Dermis blood vessel endothelial cell (primary cell): ENCODE results near the gene SLC23A2. TPM values are rescaled to one million over a fixed set of nuclear protein-coding genes. Genes with fewer than 3 reads are reported as not detected.
"Not testable (repeated sequence)": the region's sequence is repeated elsewhere in the genome, so short reads cannot be mapped to it uniquely, and the experiment has no call there.

Experiments
- DNase-seq: peaks from one replicate; pipeline ENCODE4 v3.0.0; 2010
- total RNA-seq: library from RNA; depleted of rRNA; stranded (reverse); fragments of >200 nt; gene quantifications from 2 replicates; pipeline ENCODE4 v1.2.3, GENCODE V29; 2014

The SLC23A2 gene
- total RNA-seq, 1 donor from 2014 or later: 18.2 TPM

DNA sequence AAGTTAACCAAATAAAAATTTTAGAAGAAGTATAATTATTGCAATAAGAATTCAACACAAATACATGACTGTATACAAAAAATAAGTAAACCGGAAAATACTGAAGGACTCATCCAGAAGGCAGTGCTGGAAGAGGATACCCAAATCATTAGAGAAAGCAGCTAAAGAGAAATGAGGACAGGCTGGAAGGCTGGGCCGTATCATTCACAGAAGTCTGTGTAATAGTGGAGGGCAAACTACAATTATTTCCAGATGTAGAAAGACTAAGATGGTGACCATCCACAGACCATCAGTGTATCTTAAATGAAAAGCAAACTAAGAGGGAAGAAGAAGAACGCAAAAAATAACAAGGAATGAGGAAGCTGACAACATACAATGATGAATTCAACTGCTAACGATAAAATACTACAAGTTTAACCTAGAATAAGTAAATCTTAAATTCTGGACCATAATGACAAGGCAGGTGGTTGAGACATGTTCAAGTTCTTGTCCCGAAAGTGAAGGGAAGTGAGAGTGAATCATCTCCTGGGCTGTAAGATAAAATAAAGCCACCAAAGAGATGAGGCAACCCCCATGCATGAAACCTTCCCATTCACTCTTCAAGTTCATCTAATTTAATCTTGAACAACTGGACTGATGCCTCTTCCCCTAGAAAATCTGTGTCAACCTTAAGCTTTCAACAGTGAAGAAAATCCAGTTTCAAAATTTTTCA lies 71.5 kb downstream of the SLC23A2 start:
- no peak for DNase-seq

DNA sequence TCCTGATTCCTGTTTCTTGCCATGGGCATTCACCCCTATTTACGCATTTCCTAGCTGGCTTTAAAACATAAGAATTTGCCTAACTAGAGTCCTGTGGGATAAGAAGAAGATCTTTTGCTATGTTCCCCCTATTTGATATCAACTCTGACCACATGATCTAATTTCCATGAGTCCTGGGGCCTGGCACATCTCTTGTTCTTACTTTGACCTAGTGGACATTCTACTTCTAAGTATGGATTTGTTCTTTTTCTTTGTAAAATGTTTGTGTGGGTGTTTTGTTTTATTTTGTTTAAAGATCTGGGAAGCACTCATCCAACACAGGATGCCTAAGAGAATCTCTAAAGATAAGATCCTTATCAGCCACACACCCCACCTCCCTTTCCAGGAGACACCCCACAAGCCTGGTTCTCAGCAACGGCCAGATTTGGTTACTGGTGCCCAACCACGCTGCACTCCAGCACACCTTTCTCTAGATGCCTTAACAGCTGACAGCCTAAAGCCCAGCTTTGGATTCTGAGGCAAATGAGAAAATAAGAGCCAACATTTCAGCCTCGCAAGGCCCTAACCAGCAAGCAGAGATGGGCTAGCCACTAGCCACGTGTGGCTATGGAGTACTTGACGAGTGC lies 74.7 kb downstream of the SLC23A2 start:
- DNase-seq: peak; percentile 19

DNA sequence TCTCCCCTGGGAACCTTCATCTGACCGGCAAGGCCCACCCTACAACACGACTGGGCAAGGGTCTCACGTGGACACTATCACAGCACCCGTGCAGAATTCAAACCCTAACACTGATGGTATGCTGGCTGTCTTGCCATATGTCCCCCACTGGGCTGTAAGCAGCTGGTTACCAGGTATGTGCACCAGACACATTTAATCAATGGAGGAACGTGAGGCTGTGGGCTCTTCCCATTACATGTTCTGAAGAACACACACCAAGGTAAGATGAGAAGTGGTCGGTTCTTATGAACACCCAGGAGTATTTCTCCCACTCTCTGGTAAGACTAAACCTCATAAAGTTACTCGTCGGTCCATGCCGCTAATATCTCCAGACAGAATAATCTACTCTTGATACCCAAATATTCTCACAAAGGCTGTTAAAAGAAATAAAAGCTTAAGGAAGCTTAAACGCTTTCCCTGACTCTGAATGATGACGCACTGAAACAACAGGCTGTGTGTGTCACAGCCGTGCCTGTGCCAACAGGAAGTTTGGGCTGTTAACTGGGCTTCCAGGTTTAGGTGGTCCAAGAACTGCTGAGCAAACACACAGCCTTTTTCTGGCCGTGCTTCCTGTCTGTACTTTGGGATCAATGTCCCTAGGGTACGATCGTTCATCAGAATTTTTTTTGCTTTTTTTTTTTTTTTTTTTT lies 75.3 kb downstream of the SLC23A2 start:
- DNase-seq: peak; percentile 97

DNA sequence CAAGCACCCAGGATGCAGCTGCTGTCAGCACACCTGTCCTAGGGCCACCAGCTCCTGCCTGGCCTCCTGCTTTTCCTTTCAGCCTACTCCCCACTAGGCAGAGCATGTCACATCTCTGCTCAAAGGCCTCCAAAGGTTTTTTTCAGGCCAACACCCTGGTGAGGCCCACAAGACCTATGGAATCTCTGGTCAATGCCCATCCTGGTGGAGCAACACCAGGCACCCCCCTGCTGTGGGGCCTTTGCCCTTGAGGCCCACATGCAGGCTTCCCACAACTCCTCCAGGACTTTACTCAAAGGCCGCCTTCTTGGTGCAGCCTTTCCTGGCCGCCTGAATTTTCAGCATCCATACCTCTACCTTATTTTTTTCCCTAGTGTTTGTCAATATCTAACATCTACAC lies 76.9 kb downstream of the SLC23A2 start:
- no peak for DNase-seq

DNA sequence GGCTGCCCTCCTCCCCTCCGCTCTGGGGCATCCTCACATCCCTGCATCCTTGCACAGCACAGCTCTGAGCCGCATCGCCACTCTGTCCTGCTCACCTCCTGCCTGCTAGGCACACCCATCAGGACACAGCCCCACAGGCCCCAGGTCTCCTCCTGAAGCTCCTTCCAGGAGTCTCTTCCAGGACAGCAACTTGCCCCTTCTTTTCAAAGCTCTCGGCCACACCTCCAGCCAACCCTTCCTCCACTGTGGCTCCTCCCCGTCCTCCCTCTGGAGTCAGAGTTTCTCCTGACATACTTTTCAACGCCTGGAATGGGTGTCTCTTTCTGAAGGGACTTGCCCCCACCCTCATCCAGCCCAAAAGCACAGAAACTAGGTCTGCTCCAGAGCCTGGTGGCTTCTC lies 77.3 kb downstream of the SLC23A2 start:
- DNase-seq: no peak

DNA sequence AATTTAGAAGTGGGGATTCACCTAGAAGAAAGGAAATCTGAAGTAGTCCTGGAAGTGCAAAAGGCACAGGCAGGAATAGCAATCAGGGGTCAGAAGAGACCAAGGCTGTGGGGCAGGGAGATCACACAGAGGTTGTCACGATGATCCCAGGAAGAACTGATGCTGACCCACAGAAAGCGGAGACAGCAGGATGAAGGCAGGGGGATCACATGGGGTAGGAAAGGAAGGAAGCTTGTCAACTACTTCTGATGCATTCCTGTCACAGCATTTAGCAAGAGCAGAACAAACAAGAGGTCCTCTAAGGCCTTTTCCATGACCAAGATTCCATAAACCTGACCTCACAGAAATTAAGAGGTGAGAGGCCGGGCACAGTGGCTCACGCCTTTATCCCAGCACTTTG lies 79.1 kb downstream of the SLC23A2 start:
- peak; percentile 50 for DNase-seq

DNA sequence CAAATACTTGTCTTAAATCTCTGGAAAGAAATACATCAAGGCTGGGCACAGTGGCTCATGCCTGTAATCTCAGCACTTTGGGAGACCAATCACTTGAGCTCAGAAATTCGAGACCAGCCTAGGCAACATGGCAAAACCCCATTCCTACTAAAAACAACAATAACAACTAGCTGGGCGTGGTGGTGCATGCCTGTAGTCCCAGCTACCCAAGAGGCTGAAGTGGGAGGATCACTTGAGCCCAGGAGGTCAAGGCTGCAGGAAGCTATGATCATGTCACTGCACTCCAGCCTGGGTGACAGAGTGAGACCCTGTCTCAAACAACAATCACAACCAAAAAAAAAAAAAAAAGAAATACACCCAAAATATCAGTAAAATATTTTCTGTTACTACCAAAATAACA lies 80.0 kb downstream of the SLC23A2 start:
- DNase-seq: not testable (repeated sequence)

DNA sequence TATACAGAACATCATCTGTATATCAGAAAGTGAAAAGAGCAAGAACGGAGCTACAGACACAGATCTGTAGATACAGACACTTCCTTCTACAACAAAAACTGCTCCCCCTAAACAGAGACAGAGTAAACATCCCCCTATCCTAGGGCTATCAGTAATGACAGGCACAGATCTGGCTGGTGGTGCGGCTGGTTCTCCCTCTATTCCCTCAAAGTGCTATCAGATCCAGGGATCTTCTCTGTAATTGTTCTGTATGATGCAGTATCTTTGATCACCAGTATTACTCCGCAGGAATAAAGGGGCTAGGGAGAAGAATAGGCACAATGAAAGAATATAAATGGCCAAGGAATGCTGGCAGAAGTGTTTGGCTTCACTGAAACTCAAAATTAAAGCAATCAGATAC lies 80.7 kb downstream of the SLC23A2 start:
- no peak for DNase-seq

DNA sequence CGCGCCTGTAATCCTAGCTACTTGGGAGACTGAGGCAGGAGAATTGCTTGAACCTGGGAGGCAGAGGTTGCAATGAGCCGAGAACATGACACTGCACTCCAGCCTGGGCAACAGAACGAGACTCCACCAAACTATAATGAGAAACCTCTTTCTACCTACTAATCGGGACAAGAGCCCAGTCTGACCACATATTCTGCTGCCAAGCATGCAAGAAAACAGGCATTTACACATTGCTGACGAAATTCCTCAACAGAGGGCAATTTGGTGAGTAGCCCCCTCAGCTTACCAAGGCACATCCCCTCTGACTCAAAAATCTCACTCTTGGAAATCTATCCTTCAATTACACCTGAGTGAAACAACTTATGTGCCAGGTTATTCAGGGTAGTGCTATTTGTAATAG lies 81.2 kb downstream of the SLC23A2 start:
- no peak for DNase-seq

DNA sequence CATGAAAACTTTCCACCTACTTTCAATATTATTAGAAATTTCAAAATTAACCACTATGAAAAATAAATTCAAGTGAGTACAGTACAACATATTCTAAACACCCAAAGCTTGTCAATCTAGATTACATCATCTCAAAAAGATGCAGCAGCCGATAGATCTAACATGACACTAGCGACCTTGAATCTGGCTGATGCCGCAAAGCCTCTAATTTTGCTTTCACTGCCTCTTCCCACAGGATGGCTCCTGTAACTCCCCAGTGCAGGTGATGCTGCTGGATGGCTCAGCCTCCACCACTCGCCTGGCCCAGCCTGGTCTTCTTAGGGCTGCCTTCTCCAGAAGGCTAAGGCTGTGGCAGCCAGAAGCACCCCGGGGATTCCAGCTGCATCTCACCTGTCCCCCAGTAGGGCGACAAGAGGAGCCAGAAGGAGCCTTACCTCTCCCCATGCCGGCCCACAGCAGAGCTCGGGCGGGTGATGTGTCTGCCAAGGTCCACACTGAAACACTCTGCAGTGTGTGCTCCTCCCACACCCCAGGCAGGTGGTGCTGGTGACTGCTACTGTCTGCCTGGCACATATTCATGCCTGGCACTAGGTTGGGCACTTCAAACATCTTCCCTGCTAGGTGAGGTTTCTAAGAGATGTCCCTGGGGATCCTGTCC lies 82.1 kb downstream of the SLC23A2 start:
- DNase-seq: no peak

DNA sequence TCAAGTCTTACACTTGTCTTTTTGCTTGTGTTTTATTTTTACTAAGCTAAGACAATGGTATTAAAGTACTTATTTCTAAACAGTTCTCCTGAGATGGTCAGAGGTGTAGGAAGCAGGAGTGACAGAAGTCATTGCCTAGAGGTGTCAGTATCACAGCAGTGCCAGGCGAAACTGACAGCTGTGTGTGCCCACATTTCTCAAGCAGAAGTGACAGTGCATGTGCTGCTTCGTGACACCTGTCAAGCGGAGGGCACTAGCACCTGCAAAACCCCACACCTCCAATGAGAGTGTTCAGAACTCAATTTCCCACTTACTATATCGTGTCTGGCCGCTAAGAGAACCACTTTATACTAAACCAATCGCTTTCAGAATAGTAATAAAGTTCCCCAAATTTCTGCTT lies 82.8 kb downstream of the SLC23A2 start:
- no peak for DNase-seq

DNA sequence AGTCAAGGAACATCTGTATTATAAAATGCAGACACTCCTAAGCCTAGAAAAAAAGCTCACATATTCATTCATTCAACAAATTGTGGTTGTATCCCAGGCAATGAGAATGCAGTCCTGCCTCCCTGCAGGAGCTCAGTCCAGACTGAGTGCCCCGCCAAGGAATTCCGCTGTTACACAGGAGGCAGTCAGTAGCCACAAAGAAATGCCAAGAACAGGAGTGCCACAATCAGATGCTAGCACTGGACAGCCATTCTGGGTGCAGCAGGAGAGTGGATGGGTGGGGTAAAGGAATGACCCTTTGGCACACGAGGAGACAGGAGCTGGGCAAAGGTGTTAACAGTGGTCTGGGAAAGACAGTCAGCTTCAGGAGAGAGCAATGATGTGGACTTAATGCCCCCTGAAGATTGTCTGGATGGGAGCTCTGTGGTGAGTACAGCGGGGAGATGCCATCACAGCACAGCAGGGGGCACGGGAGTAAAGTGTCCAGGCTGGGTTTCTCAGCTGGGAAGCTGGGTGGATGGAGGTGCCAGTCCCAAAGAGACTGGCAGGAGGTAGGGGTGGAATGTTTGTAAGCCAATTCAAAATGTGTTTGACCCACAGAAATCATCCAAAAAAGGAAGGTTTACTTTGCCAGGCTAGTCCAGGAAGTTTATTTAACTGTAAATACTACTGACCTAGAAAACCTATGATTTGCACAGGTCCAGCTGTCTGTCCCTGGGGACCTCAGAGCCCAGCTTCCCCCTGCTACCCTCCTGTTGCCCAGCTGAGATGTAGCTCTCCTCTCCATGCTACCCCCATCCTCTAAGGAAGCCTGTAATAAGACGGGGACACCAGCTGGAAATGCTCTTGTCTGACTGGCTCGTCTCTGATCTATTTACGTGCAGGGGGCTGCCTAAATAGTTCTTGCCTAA lies 84.1 kb downstream of the SLC23A2 start:
- DNase-seq: peak; percentile 29

DNA sequence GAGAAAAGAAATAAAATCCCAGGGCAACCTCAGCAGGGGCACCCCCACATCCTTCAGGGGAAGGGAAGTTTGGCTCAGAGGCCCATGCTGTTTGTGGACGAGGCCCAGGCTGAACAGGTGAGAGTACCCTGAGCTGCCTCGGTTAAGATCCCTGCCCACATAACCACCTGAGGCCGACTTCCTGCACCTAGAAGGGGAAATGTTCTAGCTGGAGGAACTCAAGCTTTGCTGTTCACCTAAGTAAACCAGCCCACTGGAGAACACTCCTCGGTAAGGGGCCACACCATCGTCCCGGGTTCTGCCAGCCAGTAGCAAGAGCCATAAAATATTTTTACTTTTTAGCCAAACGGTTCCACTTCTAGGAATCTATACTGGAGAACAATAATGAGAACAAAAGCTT lies 88.2 kb downstream of the SLC23A2 start:
- no peak for DNase-seq

DNA sequence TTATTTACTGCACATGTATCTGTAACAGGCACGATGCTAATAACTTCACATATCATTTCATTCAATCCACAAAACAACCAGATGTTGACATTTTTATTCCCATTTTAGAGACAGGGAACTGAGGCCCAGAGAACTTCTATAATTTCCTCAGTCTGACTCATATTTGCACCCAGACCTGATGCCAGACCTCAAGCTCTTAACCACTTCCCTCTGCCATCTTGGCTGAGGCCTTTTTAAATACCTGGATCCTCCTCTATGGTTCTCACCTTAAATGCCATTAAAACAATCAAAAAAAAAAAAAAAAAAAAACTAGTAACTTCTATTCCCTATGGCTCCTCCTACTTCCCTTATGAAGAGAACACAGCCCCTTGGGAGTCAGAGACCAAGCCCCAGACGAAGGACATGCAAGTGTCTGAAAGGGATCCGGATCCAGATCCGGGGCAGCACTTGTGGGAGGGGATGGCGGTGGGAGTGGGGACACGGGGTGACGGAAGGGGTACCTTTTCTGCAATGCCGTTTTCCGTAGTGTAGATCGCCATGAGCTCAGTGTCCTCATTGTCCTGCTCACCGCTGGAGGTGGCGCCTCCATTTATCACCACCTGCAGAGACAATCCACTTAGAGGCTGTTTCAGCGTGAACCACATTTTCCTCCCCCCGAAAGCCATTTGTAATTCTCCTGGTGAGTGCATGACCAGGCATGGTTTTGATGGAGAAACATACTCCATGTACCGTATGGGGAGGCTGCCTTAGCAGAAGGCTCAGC lies 88.7 kb downstream of the SLC23A2 start:
- DNase-seq: no peak

DNA sequence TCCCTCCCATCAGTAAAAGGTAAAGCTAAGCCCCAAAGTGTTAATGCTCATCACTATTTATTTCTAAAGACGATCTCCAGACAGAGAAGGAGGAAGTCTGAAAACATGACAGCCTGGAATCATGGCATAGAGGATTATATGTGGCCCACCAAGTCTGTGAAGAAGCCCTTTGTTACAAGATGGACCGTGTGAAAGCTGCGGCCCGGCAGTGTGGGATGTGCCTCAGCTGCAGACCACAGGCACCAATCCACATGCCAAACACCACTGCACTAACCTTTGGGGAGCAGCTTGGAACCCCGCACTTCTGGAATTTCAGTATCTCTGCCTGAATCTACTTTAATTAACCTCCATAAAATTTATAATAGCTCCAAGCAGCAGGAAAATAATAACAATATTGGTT lies 90.4 kb downstream of the SLC23A2 start:
- DNase-seq: no peak

DNA sequence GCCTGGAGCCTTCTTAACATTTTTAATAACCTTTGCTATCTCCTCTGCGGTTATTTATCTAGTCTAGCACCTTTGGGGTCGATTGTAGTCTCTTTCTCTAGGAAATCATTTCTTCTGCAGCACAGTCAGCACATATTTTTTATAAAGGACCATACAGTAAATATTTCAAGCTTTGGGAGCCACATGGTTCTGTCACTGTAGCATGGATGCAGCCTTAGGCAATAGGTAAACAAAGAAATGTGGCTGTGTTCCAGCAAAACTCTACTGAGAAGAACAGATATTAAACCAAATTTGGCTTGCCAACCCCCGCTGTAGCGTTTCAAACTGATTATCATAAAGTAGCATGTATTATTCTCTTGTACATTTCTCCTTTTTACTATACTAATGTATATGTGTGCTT lies 95.7 kb downstream of the SLC23A2 start:
- no peak for DNase-seq

DNA sequence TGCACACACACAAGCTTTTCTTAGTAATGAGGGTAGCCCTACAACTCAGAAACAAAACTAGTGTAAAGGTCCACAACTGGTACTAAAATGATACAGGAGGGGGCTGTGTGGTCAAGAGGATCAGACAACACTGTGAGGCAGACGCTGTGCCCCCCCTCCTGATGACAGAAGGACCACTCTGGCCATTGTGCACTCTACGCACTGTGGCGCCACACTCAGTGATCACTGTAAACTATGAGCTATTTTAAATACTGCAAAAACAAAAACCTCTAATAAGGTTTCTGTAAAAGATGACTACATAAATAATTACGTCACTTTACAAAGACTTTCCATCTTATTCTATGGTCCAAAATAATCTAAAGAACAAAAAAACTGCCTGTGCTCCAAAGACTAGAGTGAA lies 96.1 kb downstream of the SLC23A2 start:
- DNase-seq: no peak

DNA sequence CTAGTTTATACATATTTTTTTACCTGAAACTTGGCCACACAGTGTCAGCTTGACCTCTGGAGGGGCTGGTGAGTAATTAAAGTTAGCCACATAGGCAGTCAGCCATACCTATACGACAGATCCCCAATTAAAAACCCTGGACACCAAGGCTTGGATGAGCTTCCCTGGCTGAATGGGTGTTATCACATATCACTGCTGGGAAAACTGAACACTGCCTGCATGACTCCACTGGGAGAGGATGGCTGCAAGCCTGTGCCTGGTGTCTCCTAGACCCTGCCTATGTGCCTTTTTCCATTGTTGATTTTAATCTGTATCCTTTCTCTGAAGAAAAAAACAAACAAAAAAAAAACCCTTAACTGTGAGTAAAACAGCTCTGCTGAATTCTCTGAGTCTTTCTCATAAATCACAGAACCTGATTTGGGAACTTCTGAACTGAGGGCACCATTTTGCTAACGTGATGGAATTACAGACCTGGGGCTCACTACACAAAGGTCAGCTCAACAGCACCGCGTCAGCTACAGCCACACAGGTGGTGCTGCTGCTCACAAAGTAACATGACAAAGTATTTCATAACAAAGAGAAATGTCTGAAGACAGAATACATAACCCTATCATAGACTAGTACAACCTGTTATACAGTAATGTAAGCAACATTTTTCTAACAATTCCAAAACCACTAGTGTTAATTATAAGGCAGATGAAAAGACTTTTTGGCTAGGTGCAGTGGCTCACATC lies 97.0 kb downstream of the SLC23A2 start:
- DNase-seq: no peak

DNA sequence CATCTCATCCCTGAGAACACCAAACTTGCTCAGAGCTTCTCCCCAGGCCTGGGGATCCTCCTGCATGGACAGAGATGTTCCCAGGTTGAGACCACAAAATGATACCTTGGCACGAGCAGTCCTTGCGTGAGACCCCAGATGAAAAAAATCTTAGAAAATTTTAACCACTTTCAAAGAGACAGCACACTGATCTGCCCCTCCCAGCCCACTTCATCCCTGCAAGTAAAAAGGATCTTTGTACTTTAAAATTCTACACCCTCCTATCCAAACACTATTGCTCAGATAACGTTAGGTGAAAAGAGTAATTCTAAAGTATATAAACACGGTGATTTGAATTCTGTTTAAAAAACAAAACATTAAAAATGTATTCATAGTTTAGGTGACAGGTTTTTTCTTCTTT lies 98.5 kb downstream of the SLC23A2 start:
- DNase-seq: no peak

DNA sequence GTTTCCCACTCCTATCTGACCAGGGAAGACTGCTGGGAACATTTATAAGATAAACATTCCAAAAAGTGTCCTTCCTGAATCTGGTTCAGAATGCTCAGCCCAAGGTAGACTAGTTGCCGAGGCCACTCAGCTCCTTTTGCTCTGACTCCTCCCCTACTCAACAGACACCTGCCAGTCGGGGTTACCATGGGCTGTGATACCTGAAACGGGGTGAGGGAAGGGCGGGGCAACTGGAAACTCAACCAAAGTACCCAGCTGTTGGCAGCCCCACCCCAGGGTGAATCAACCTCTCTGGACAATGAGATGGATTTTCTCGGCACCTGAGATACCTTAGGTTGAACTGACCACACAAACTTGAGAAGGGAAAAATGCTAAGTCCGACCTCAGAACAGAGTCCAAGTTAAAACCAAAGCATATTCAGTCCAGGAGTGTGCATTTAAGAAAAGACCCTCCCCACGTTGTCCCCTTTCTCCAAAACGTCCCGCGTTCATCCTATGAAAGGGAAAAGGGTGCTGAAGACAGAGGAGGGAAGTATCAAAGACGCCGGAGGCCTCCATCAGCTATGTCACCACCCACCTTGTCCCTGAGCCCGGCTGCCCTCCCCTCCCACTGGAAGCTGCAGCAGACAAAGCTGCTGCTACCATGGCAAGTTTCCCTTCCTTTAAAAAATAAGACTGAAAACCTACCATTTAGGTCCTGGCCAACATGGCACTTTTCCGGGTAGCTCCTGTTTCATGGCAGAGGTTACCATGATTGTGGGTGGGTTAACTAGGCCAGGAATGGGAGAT lies 100.1 kb downstream of the SLC23A2 start:
- DNase-seq: no peak
